HG02763 (cell line): ENCODE results near the gene OTOGL.
A peak's percentile ranks its signal among the peaks of the same experiment; 100 is the strongest.

Experiments used
- ATAC-seq: cut with Tn5 transposase; IDR thresholded peaks from one replicate; pipeline ENCODE4 v1.9.1; 2021; ENCODE audit warnings: mild to moderate bottlenecking, moderate library complexity; ENCODE audit not compliant: unreplicated experiment

OTOGL gene, protein sequence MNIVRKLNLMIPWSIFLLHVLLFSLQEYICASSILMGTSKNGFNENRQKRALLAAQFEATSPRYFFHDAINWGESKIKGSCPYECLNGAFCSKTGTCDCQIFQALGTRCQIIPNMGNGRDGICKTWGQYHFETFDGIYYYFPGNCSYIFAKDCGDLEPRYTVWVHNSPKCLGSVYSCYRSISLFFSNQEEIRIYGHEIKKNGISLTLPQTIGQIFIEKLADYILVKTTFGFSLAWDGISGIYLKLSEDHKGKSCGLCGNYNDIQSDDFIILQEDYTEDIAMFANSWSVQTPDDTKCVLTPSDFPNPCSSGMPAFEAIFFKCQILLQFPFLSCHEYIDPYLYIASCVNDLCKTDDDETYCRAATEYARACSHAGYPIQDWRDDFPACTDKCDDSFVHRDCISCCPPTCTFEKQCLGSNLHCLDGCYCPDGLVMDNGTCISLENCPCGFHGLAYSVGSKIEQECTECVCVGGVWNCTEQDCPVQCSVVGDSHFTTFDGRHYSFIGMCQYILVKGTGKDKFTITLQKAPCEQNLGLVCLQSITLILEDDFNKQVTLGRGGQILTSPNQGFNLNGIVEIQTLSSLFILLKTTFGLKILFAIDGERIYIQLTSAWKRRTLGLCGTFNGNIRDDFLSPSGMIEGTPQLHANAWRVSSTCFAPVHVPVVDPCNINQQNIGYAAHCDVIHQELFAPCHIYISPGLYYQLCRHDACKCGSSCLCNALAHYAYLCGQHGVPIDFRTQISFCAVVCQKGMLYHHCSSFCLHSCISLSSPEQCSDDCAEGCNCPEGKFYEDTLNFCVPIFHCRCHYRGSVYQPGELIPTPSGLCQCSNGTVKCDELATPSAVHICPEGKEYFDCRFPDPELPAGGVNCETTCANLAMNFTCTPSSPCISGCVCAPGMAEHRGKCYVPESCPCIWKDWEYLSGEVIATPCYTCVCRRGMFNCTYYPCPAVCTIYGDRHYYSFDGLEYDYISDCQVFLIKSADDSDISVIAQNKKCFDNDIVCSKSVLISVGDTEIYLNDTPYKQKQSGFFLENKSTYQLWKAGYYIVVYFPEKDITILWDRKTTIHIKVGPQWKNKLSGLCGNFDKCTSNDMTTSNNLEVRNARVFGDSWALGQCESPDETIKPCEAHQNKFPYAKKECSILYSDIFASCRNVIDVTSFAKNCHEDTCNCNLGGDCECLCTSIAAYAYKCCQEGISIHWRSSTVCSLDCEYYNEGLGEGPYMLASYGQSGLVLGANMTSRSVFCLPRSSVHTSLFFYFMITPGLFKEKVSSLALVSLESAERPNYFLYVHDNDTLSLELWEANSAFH (N-terminal part only)

GRCh38 chr12:80099259-80099658, at the start of gene OTOGL:
OTOGL (plus strand) TSS chr12:80099537; CDS start chr12:80209432, 109,895 bp downstream.
- ATAC-seq: no peak

- ATAC-seq: no peak
These were observed 49.1 kb upstream of the OTOGL start for GRCh38 chr12:80050236-80050635.

DNA sequence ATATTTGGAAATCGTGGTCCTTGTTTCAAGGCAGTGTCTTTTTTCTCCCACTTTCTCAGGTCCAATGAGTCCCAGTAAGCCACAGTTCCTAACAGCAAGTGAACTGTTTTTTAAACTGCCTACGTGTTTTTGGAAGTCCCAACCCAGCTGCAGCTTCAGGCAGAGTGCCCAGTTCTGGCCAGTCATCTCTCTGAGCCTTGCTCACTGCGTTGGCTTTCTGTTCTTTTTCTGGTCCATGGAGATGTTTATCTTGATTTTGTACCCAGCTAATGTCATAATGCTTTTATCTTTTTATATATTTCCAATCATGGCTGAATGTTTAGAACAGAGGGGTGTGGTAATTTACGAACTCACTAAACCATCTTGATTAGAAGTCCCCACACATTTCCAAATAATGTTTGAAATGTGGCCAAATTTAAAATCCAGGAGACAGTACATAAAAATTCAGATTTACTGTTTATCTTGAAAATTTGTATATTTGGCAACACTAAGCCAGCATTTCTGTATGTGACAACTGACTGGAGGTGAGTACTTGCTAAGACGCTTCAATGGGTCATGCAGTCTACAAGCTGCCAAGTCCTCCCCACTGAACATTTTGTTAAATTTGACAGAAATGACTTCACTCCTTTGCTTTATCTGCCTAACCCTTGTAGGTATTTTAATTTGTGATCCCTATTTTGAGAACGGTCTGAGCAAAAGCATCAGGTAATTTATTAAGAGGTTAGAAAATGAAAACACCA, 46.1 kb upstream of the OTOGL start:
- ATAC-seq: no peak

DNA sequence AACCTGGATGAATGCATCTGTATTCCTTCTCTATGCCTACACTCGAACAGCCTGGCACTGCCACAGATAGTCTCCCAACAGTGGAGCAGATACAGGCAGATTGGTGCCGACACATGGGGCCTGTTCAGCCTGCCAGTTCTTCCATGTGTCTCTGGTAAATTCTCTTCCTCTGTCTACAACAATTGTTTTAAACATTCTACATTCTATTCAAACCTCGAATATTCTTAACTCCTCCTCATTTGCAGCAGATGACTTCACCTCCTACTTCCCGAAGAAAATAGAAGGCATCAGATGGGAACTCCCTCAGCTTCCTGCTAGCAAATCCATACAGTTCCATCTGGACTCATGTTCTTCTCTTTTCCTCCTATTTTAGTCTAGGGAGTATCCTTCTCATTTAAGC, 43.1 kb upstream of the OTOGL start:
- no peak for ATAC-seq

DNA sequence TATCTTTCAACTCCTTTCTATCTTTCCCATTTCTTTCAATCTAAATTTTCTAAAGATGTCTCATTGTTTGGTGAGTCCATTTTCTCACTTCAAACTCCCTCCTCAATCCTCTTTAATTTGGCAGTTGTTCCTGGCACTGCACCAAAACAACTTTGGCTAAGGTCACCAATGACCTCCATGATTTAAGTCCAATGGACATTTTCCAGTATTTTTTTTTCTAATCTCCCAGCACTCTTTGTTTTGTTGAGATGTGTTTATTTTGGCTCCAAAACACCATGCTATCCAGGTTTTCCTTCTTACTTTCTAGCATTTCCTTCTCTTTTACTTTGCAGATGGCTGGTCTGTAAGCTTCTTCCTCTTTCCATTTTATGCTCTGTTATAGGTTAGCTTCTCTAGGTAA, 42.5 kb upstream of the OTOGL start:
- ATAC-seq: no peak

DNA sequence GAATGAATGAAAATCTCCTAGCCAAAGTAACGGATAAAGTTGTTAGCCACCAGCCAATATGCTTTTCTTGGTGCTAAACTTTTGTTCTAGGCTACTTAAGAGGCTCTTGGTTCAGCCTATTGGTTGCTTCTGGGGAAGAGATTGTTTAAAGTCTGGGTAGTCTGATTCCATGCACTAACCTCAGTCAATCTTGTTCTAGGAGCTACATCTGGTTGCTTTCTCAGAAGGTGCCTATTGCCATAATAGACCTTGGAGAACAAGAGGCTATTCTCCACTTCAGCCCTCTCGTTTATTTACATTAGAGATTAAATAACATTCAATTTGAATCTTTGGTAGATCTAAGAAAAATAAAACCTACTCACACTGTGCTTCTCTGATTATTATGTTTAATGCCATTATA, 40.8 kb upstream of the OTOGL start:
- no peak for ATAC-seq

DNA sequence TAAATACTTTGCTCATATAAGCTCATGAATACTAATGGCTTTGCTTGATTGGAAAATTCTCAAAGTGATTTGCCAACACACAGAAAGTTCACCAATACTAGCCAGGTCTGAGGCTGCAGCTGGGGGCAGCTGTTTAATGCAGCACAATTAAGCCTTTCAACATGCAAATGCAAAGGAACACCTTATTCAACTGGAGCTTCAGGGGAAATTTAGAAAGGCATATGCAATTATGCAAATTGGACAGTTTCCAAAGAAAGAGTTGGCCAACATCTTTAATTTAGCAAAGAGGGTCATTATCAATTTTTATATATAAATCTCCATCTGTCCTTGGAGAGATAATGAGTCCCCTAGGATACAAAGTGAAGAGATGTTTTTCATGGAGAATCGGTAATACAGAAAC, 40.2 kb upstream of the OTOGL start:
- ATAC-seq: no peak

DNA sequence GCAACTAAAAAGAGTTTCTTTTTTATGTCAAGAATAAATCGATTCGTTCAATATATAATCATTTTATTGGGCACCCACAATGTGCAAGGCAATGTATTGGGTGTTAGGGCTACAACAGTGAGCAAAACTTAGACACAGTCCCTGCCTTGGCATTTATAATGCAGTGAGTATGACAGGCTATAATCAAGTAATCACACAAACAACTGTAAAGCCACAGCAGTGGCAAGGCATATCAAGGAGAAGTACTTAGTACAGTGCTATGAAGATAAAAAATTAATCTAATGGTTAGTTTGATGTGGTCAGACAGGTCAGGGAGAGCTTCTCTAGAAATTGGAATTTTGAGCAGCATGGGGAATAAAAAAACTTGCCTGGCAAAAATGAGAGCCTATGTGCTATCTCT, 39.5 kb upstream of the OTOGL start:
- ATAC-seq: no peak

GRCh38 chr12:80064269-80064668, 35.1 kb upstream of the OTOGL start:
- no peak for ATAC-seq

DNA sequence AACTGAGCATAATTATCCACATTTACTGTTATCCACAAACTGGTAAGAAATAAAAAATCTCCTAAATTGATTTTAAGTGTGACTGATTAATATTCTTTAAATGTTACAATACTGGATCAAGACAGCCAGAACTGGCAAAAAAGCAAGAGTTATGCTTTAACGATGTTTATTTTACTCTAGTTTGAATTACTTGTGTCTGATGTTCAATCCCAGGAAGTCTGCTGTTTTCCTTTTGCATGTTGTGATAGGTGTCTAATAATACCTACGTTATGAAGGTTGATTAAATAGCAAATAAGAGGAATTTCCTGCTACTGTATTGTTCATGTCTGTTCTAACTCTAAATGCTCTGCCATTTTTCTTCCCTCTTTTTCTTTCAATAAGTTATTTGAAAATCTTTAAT, 34.4 kb upstream of the OTOGL start:
- ATAC-seq: no peak

- no peak for ATAC-seq
These were observed 31.2 kb upstream of the OTOGL start for GRCh38 chr12:80068173-80068572.

DNA sequence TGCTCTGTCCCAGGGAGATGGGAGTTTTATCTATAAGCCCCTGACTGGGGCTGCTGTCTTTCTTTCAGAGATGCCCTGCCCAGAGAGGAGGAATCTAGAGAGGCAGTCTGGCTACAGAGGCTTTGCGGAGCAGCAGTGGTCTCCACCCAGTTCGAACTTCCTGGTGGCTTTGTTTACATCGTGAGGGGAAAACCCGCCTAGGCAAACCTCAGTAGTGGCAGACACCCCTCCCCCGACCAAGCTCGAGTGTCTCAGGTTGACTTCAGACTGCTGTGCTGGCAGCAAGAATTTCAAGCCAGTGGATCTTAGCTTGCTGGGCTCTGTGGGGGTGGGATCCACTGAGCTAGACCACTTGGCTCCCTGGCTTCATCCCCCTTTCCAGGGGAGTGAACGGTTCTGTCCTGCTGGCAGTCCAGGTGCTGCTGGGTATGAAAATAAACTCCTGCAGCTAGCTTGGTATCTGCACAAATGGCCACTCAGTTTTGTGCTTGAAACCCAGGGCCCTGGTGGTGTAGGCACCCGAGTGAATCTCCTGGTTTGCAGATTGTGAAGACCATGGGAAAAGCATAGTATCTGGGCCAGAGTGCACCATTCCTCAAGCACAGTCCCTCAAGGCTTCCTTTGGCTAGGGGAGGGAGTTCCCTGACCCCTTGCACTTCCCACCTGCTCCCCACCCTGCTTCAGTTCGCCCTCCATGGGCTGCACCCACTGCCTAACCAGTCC, 15.3 kb upstream of the OTOGL start:
- peak; percentile 88 for ATAC-seq

DNA sequence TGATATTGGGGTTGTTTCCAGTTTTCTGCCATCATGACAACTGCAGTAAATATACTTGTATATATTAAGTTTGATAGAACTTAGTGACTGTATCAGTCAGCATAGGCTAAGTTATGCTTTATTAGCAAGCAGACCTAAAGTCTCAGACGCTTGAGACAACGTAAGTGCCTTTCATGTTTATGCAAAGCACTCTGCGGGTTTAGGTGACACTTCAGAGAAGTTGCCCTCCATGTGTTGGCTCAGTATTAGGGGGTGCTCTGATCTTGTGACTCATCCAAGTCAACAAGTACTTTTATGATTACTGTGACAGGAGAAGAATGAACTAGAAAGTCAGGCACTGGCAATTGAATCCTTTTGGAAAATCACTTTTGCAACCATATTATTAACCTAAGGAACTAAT, 13.3 kb upstream of the OTOGL start:
- no peak for ATAC-seq

GRCh38 chr12:80087486-80088213, 11.7 kb upstream of the OTOGL start:
- ATAC-seq: no peak

DNA sequence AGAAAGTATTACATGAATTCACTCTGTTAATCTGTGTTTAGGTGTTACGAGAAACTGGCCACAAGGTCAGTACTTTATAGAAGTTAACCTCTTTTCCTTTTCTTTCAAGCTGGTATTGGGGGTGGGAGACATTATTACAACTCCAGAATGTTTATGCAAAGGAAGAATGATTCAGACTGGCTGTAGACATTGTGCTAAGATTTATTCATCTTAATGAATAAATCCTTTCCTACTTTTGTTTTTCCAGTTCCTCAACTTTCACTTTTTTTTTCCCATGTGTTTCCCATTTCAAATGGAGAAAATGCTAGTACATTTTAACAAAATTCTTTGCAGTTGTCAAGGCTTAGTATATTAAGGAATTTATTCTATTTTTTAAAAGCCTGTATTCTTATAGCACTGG, 1.3 kb downstream of the OTOGL start:
- ATAC-seq: no peak

DNA sequence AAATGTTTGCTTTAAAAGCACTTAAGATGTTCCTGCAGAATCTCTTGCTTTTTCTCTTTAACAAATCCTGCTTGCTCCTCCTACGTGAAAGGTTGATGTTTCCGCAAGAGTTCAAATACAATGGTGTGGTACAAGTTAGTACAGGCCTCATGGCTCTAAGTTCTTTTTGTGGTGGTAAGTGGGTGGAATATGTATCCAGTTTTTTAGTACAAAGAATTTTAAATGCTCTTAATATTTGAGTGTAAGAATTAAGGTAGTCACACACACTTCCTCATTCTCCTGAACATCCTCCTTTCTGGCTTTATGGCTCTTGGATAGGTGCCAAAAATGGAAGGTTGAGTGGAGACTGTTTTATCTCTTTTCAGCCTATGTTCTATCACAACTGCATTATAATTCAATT, 1.8 kb downstream of the OTOGL start:
- ATAC-seq: no peak

DNA sequence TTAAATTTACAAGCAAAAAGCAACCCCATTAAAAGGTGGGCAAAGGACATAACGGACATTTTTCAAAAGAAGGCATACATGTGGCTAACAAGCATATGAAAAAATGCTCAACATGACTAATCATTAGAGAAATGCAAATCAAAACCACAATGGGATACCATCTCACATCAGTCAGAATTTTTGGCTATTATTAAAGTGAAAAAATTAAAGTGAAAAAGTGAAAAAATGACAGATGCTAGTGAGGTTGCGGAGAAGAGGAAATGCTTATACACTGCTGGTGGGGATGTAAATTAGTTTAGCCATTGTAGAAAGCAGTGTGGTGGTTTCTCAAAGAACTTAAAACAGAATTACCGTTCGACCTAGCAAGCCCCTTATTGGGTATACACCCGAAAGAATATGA, 7.9 kb downstream of the OTOGL start:
- no peak for ATAC-seq

DNA sequence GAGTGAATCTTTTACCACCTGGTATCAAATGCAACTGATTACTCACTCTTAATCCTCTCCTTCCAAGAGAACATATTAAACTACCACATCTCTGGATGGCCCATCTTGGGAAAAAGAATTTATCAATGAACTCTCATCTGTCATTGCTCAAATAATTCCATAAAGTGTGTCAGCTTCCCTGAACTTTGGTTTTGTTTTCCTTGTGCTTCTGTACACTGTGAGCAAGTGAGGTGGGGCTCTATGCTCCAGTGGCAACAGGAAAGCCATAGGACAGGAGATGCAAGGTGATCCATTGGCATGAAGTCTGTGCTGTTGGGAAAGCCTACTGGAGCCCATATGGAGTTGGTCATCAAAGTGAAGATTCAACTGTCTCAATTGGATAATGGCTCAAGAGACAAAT, 17.4 kb downstream of the OTOGL start:
- ATAC-seq: no peak
